GM21786 (cell line): ENCODE data around the gene LRRC46.

ENCODE experiments used
- ATAC-seq: cut with Tn5 transposase; IDR thresholded peaks from one replicate; pipeline ENCODE4 v1.9.1; 2021; ENCODE audit not compliant: unreplicated experiment

The LRRC46 gene

GRCh38 chr17:47830396-47831002 is 971 bp upstream of the LRRC46 start:
- no peak for ATAC-seq

- ATAC-seq, result no peak
Observed at GRCh38 chr17:47831934-47832327, 461 bp downstream of the LRRC46 start.

- ATAC-seq, result no peak
Observed at GRCh38 chr17:47834756-47835155, 3.3 kb downstream of the LRRC46 start.

DNA sequence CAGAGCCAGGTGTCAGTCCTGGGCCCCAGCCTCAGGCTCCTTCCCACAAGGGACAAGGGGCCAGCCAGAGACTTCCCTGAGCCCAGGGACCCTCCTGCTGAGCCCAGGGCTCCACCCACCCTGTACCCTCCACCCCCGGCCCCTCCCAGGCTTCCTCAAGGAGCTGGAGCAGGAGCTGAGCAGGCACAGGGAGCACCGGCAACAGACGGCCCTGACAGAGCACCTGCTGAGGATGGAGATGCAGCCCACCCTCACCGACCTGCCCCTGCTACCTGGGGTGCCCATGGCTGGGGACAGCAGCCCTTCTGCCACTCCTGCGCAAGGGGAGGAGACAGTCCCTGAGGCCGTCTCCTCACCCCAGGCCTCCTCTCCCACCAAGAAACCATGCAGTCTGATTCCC is 5.1 kb downstream of the LRRC46 start:
- no peak for ATAC-seq

GRCh38 chr17:47837401-47838039 is 6.0 kb downstream of the LRRC46 start:
- ATAC-seq, result no peak

GRCh38 chr17:47838636-47839035 is 7.2 kb downstream of the LRRC46 start:
- no peak for ATAC-seq

- no peak for ATAC-seq
Observed at GRCh38 chr17:47839071-47839470, 7.6 kb downstream of the LRRC46 start.

- no peak for ATAC-seq
Observed at GRCh38 chr17:47840001-47840741, 8.7 kb downstream of the LRRC46 start.

GRCh38 chr17:47840742-47841487 is 9.4 kb downstream of the LRRC46 start, which contains the start of gene SCRN2:
Gene SCRN2 (minus strand): TSS chr17:47841273. CDS start chr17:47840843, 430 bp downstream.
- ATAC-seq, result peak; percentile 85

GRCh38 chr17:47841488-47842291 is 10.2 kb downstream of the LRRC46 start:
- no peak for ATAC-seq

- ATAC-seq, result no peak
Observed at GRCh38 chr17:47843391-47843730, 11.9 kb downstream of the LRRC46 start.

DNA sequence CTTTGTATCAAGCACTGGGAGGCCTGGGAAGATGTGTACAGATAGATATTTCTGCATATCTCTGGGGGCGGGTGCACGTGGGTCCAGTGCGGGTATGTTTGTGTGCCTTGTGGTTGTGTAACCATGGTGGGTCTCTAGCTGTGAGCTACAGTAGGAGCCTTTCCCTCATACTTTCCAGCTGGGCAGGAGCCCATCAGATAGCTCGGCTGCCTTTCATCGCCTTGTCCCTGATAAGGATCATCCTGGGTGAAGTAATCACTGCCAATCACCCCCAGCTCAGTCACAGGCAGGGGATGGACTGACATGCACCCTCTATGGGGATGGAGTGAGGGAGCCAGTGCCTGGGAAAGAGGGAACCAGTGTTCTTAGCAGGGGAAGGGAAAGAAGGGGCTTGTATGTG is 12.8 kb downstream of the LRRC46 start:
- ATAC-seq, result no peak

GRCh38 chr17:47844814-47845715 is 13.6 kb downstream of the LRRC46 start:
- no peak for ATAC-seq

DNA sequence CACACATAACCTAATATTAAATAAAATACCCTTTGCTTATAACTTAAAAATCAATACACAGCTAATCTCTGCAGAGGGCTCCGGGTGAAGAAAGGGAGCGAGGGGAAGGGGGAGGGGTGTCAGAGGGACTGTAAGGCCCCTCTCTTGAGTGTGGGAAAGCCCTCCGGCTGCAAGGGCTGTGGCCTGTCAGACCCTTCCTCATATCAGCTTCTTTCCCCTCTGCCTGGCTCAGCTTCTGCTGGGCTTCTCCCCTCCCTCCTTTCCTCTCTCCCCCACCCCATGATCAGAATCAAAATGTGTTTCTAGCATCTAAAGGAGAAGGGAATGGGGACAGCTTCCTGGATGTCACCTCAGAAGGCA is 14.2 kb downstream of the LRRC46 start:
- no peak for ATAC-seq

DNA sequence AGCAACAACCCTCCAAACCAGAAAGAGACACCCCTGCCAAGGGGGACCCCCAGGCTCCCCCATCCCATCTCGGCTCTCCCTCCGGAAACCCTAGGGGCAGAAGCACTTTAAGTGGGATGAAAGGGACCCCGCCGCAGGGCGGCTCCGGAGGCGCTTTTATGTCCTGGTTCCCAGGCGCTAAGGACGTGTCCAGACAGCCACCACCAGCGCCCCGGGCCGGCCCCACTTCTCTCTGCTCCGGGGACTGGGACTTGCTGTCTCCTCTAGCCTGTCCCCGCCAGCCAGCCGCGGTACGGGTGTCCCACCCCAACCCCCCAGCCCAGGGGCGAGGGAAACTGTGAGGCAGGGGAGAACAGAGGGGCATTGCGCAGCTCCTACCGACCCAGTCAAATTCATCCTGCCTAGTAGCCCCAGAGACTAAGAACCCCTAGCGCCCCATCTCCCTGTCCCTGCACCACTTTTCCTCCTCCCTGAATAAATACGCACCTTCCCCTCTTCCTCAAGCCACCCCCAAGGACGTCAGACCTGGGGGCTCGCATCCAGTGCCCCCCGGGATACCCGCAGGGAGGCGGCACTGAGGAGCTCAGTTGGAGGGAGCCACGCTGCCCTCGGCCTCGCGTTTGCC is 15.4 kb downstream of the LRRC46 start:
- no peak for ATAC-seq

GRCh38 chr17:47847341-47848197 is 16.1 kb downstream of the LRRC46 start:
- ATAC-seq, result no peak

- ATAC-seq, result no peak
Observed at GRCh38 chr17:47848198-47848513, 16.7 kb downstream of the LRRC46 start.

GRCh38 chr17:47850373-47850691 is 18.9 kb downstream of the LRRC46 start:
- ATAC-seq, result no peak
